ENCODE data around the gene DNAH2.

GRCh38 chr17:7717756-7718350 lies 309 bp downstream of the DNAH2 start:
- TF ChIP-seq ZNF785 (tag by site-specific recombination; IDR thresholded peaks at IDR 0.05) (no peak), SALL2 (tag by site-specific recombination; IDR thresholded peaks at IDR 0.05; ENCODE audit: borderline replicate concordance) (no peak), SCRT2 (tag by site-specific recombination; IDR thresholded peaks at IDR 0.05) (no peak), BCL6B (tag by site-specific recombination; IDR thresholded peaks at IDR 0.05) (no peak), ATF2 (tag by site-specific recombination; IDR thresholded peaks at IDR 0.05; ENCODE audit: low read depth) (no peak), ZNF449 (tag by site-specific recombination; IDR thresholded peaks at IDR 0.05) (no peak)

Data from HEK293 (cell line).